Posterior vena cava (tissue), 2 donors: Measurements from ENCODE around the gene ETAA1. TPM values are rescaled to one million over a fixed set of nuclear protein-coding genes. Genes with fewer than 3 reads are reported as not detected.

ENCODE experiments used
- DNase-seq: peaks from one replicate; pipeline ENCODE4 v3.0.0-alpha.2; 2020; ENCODE audit warnings: low spot score
- intact Hi-C, 2 donors: fragments of 100-400 bp; cut with DNase I; formaldehyde crosslinking; loops; one replicate each; pipeline versions ENCODE4 v1.14.1 to v1.14.2; 2022 to 2023
- long read RNA-seq, 2 donors: library from polyadenylated mRNA; unstranded; transcript quantifications; one replicate each; pipeline ENCODE4 v2.0.0, GENCODE V29; 2020 to 2021
- total RNA-seq, 2 donors: library from RNA; stranded (reverse); fragmentation: NEBNext Ultra II Directional; extraction: Animal tissue kit (Norgen Biotek cat#: 25700); gene quantifications; one replicate each; pipeline ENCODE4 v1.2.1, GENCODE V29; 2021
- donor health status: DM: yes; HTN: yes; CAD: no.
- donor health status: DM: yes; HTN: yes; CAD: no.

Gene ETAA1
- total RNA-seq, result 10 to 100 TPM; 12.5 to 12.6 TPM
- long read RNA-seq, donor 1, partial matches to known transcripts, result 0 of 2 reads
- long read RNA-seq, donor 1, other reads (novel, unspliced or antisense), result 1 of 2 reads
- long read RNA-seq, donor 2, partial matches to known transcripts, result 4 of 5 reads
- long read RNA-seq, donor 2, other reads (novel, unspliced or antisense), result 1 of 5 reads

DNA sequence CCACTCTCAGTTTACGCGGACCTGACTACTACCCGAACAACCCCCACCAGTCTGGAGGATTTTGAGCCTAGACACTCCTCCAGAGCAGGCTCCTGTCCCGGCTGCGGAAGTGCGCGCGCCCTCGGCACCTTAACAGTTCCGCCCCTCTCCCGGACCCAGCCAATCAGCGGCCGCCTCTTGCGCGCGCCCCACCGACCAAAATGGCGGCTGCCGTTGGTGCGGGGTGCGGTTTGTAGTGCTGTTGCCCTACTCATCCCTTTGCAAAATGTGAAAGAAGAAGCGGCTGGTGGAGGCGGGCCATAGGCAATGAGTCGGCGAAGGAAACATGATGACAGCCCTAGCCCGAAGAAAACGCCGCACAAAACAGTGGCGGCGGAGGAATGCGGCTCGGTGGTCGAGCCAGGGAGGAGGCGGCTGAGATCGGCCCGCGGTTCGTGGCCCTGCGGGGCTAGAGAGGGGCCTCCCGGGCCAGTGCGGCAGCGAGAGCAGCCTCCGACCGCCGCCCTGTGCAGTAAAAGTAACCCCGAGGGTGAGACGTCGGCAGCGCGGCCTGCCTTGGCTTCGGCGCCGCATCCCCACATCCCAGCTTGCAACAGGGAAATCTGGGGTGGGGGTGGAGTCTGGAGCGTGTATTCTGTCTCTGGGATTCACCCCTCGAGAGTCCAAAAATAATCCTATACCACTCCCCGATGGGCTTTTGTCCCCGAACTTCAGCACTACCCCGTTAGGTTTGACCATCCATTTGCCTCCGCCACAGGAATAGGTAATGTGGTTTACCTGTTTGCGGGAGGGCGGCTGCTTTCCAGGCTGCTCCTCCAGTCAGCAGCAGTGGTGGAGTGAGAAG lies at the start of gene ETAA1:
TSS of gene ETAA1 (plus strand) at position 191 of the 844 bp plus-strand sequence. CDS start at position 307, 116 bp downstream.
- DNase-seq, result peak; percentile 98
- intact Hi-C loops, result loop anchor here in 1 of 2 donors (10.0 kb wide), 1 partner anchor 963 kb away; the partner anchor contains the start of gene MEIS1

GRCh38 chr2:67366832-67367412 lies 30.2 kb upstream of the ETAA1 start:
- intact Hi-C loops, result no loop called here
- DNase-seq, result no peak

DNA sequence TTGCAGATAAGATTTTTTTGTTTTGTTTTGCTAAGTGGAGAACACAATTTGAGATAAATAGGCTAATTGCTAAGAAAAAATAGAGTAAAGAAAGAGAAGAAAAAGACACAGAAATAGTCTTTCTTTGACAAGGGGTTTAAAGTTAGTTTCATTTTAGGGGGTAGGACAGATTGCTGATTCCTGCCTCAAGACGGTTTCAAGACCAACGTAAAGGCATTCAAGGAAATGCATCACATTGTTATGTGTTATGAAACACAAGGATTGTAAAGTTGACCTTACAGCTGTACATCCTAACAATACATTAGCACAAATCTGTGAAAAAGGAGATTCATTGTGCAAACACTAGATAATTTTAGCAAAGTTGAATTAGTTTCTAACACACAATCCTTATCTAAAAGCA lies 22.7 kb upstream of the ETAA1 start:
- intact Hi-C loops, result no loop called here

GRCh38 chr2:67374949-67375348 lies 22.2 kb upstream of the ETAA1 start:
- intact Hi-C loops, result no loop called here
- DNase-seq, result no peak

More for the DNA sequence above, 22.7 kb upstream of the ETAA1 start:
- no peak for DNase-seq

DNA sequence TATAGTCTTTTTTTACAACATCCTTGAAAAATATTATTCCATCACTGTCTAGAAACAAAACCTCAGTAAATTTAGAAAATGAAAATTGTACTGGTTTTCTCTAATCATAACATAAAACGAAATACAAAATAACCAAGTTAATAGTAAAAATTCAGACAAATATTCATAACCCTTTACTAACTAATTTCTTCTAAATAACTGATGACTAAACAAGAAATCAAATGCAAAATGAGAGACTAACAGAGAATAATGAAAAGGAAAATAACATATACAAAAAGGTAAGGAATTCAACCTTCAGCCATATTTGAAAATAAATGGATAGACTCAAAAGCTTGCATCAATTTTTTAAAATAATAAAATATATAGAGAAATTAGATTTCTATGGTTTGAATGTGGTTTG lies 18.6 kb upstream of the ETAA1 start:
- DNase-seq, result no peak
- intact Hi-C loops, result no loop called here

DNA sequence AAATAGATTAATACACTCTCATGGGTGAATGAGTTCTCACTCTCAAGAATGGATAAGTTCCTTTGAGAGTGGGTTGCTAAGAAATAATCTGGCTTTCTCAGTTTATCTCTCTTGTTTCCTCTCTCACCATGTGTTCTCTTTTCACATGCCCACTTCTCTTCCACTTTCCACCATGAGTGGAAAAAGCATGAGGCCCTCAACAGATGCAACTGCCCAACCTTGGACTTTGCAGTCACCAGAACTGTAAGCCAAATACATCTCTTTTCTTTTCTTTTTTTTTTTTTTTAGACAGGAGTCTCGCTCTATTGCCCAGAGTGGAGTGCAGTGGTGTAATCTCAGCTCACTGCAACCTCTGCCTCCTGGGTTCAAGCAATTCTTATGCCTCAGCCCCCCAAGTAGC lies 18.1 kb upstream of the ETAA1 start:
- intact Hi-C loops, result no loop called here
- DNase-seq, result no peak

- no peak for DNase-seq
Measured at GRCh38 chr2:67384123-67384822, 12.9 kb upstream of the ETAA1 start.

DNA sequence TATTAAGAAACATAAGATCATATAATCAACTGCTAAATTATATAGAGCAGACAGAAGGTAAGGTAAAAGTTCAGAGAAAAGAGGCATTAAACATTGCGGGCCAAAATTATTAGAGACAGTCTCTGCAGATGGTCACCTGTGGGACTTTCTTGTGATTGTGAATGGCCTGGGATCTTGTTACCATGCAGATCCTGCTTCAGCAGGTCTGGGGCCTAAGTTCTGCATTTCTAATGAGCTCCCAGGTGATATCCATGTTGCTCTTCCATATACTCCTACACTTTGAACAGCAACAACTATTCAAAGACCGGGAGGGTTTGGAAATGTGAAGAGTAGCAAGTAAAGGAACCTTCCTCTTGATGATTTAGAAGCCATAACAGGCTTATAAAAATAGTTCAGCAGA lies 8.5 kb upstream of the ETAA1 start:
- no peak for DNase-seq
- intact Hi-C loops, result no loop called here

More at GRCh38 chr2:67384123-67384822, 12.9 kb upstream of the ETAA1 start:
- intact Hi-C loops, result no loop called here

DNA sequence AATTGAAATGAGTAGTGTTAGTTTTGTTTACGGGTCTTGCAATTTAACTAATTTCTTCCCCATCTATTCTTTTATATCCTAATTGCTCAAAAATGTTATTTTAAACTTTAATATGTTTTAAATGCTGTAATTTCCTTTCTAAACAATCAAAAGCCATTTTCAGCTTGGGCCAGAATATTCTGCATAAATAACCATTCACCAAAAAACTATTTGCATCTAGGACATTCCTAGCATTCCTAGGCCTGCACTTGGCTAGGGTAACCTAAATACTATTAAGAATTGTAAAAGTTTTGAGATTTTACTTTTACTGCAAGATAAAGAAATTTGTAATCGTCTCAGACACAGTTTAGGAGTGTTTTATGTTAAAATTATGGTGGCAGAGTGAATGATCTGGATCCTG lies 7.8 kb upstream of the ETAA1 start:
- DNase-seq, result no peak
- intact Hi-C loops, result no loop called here

- DNase-seq, result no peak
- intact Hi-C loops, result loop anchor here in 1 of 2 donors (10.0 kb wide), 1 partner anchor 955 kb away; the partner anchor contains the start of gene MEIS1
Measured at GRCh38 chr2:67389788-67390187, 7.3 kb upstream of the ETAA1 start.

DNA sequence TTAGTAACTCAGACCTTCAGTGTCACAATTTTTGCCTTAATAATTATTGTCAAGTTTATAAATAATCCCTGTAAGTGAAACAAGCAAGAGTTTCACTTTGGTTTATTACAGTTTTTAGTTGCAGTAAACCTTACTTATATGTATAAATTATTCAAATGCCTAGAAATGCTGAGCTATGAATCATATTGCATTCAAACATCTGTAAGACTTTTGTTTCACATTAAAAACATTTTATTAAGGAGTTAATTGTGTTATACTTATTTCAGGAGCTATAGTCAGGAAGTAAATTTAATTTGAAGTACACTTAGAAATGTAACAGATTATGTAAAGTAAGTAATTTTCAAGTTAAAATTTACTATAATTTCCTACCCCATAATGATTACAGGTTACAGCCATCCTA lies 3.9 kb upstream of the ETAA1 start:
- intact Hi-C loops, result loop anchor here in 1 of 2 donors (10.0 kb wide), 1 partner anchor 958 kb away; the partner anchor contains the start of gene MEIS1
- no peak for DNase-seq

- intact Hi-C loops, result loop anchor here in 1 of 2 donors (10.0 kb wide), 1 partner anchor 960 kb away; the partner anchor contains the start of gene MEIS1
- DNase-seq, result no peak
Measured at GRCh38 chr2:67394734-67395133, 2.4 kb upstream of the ETAA1 start.

DNA sequence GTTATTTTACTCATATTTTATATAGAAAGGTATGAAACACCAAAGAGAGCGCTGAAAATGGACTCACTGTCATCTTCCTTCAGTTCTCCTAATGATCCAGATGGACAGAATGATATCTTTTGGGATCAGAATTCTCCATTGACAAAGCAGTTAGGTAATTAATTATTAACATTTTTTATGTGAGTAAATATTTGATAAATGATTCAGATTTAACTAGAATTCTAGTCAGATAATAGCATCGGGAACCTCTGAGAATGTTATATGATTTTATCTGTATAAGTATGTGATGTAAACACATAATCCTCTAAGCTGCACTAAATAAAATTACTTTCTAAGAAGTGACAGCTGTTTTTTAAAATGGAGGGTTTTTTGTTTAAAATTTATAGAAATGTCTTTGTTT lies 2.0 kb downstream of the ETAA1 start:
- intact Hi-C loops, result loop anchor here in 1 of 2 donors (10.0 kb wide), 1 partner anchor 964 kb away; the partner anchor contains the start of gene MEIS1

GRCh38 chr2:67399831-67400489 lies 2.8 kb downstream of the ETAA1 start:
- intact Hi-C loops, result loop anchor here in 1 of 2 donors (10.0 kb wide), 1 partner anchor 965 kb away; the partner anchor contains the start of gene MEIS1
- DNase-seq, result no peak

More for the DNA sequence above, 2.0 kb downstream of the ETAA1 start:
- no peak for DNase-seq

- DNase-seq, result no peak
- intact Hi-C loops, result no loop called here
Measured at GRCh38 chr2:67400560-67401485, 3.7 kb downstream of the ETAA1 start.

DNA sequence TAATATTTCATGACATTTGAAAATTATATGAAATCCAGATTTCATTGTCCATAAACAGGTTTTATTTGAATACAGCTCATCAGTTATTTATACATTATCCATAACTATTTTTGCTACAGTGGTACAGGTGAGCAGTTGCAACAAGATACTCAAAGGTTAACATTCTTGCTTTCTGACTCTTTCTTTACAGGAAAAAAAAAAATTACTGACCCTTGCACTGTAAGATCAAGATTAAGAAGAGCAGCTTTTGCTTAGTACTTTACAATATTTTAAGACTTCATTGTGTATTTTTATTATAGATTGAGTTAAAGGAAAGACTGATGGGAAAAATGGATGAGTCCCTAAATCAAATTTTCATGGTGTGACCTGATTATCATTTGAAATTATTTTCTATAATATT lies 11.2 kb downstream of the ETAA1 start:
- intact Hi-C loops, result no loop called here
- no peak for DNase-seq

GRCh38 chr2:67412424-67412823 lies 15.3 kb downstream of the ETAA1 start:
- intact Hi-C loops, result no loop called here

DNA sequence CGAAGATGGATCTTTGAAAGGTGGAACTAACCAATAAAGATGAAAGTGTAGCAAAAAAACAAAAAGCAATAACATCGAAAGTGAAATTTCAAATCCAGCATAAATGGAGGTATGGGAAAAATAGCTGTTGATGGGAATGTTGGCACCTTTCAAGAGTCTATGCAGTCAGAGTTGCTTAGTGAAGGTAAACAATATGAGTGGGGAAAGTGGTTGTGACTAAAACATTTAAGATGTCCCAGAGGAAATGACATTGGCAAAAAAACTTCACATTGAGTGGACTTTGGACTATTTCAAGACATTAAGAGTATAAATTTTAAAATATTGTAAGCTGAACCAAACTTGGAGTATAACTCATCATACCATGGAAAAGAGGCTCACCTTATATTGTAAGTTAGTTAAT lies 17.7 kb downstream of the ETAA1 start:
- intact Hi-C loops, result no loop called here
- no peak for DNase-seq

More at GRCh38 chr2:67412424-67412823, 15.3 kb downstream of the ETAA1 start:
- no peak for DNase-seq
